ENCODE measurements around the gene MYO3B.
"Not testable (repeated sequence)": the region's sequence is repeated elsewhere in the genome, so short reads cannot be mapped to it uniquely, and the experiment has no call there.

Gene MYO3B

DNA sequence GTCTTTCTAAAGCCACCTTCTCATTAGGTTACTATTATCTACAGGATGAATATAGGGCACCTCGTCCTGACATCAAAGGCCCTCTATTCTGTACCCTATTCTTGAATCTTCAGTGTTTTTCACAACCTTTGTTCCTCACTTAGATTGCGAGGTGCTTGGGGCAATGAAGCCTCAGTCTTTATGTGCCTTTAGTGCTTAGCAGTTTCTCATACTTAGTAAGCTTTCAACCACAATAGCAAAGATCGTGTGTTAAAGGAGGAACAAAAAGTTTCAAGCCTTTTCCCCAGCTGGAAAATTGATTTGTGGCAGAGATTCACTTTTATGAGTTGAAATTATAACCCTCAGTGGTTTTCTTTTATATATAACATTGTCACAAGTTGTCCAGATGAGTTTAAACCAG lies 226.9 kb downstream of the MYO3B start:
- H3K27ac Mint-ChIP-seq = no peak overlapping the region
- H3K4me1 Mint-ChIP-seq (ENCODE audit: low read depth) = peaks cover 5% of the 10 kb centered on the region
- H3K36me3 Mint-ChIP-seq (ENCODE audit: low read depth) = no peaks in the 10 kb centered on the region
- H3K4me3 Mint-ChIP-seq = no peak overlapping the region
- peaks cover 53% of the 10 kb centered on the region for H3K27me3 Mint-ChIP-seq
- no peaks in the 10 kb centered on the region for H3K9me3 Mint-ChIP-seq

GRCh38 chr2:170405326-170405725 lies 227.4 kb downstream of the MYO3B start:
- Mint-ChIP-seq H3K27ac (no peak overlapping the region), H3K36me3 (ENCODE audit: low read depth) (no peaks in the 10 kb centered on the region), H3K4me3 (no peak overlapping the region)

GRCh38 chr2:170408461-170409163 lies 230.7 kb downstream of the MYO3B start:
- peaks cover 5% of the 10 kb centered on the region for H3K4me1 Mint-ChIP-seq (ENCODE audit: low read depth)
- peaks cover 40% of the 10 kb centered on the region for H3K27me3 Mint-ChIP-seq
- H3K36me3 Mint-ChIP-seq (ENCODE audit: low read depth) = no peaks in the 10 kb centered on the region
- H3K9me3 Mint-ChIP-seq = no peaks in the 10 kb centered on the region
- no peak overlapping the region for H3K27ac Mint-ChIP-seq
- no peak overlapping the region for H3K4me3 Mint-ChIP-seq

More at GRCh38 chr2:170405326-170405725, 227.4 kb downstream of the MYO3B start:
- Mint-ChIP-seq H3K4me1 (ENCODE audit: low read depth) (peaks cover 5% of the 10 kb centered on the region), H3K27me3 (peaks cover 52% of the 10 kb centered on the region), H3K9me3 (no peaks in the 10 kb centered on the region)

DNA sequence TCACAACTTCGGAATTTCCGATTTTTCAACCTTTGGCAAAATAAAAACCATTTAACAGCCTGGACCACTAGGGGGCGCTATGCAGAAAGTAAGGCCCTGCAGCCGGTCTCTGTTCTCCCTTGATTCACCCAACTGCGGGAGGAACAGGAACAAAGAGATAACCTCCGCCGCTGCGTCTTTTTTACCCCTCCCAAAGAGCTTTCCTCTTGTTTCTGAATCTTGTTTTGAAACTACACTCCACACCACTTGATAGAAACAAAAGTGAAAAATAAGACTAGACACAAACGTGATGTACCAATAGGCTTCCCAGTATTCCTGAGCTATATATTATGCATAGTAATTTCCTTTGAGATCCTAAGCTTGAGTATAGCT lies 231.2 kb downstream of the MYO3B start:
- Mint-ChIP-seq H3K9me3 (no peaks in the 10 kb centered on the region), H3K27ac (no peak overlapping the region), H3K4me3 (no peak overlapping the region), H3K27me3 (peaks cover 38% of the 10 kb centered on the region), H3K4me1 (ENCODE audit: low read depth) (peaks cover 5% of the 10 kb centered on the region), H3K36me3 (ENCODE audit: low read depth) (no peaks in the 10 kb centered on the region)

DNA sequence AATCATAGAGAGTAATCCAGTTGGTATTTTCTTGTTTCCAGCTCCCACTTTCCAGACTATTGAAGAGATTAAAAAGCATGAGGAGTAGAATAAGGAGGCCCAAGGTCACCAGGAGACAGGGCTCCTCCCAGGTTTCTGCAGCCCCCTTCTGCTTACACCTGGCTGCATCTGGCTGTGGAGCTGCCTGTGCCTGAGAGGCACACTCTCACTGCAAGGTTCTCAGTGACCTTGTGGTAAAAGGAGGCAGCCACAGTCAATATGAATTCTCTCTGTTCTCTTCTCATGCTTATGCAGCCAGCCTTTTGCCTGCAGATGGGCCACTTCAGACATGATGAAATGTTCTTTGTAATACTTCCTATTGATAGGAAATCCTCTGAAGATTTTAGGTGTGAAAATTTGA lies 233.7 kb downstream of the MYO3B start:
- Mint-ChIP-seq H3K27me3 (peaks cover 24% of the 10 kb centered on the region), H3K36me3 (ENCODE audit: low read depth) (no peaks in the 10 kb centered on the region)

GRCh38 chr2:170420961-170421687 lies 243.2 kb downstream of the MYO3B start:
- Mint-ChIP-seq H3K9me3 (no peaks in the 10 kb centered on the region), H3K4me3 (no peak overlapping the region), H3K27me3 (peaks cover 23% of the 10 kb centered on the region), H3K36me3 (ENCODE audit: low read depth) (no peaks in the 10 kb centered on the region), H3K27ac (no peak overlapping the region), H3K4me1 (ENCODE audit: low read depth) (no peaks in the 10 kb centered on the region)

More for the DNA sequence above, 233.7 kb downstream of the MYO3B start:
- no peak overlapping the region for H3K4me3 Mint-ChIP-seq
- no peaks in the 10 kb centered on the region for H3K9me3 Mint-ChIP-seq
- no peak overlapping the region for H3K27ac Mint-ChIP-seq
- H3K4me1 Mint-ChIP-seq (ENCODE audit: low read depth) = peaks cover 5% of the 10 kb centered on the region

- H3K9me3 Mint-ChIP-seq = no peaks in the 10 kb centered on the region
- H3K4me3 Mint-ChIP-seq = no peak overlapping the region
- H3K4me1 Mint-ChIP-seq (ENCODE audit: low read depth) = no peaks in the 10 kb centered on the region
- H3K27ac Mint-ChIP-seq = no peak overlapping the region
- H3K36me3 Mint-ChIP-seq (ENCODE audit: low read depth) = no peaks in the 10 kb centered on the region
- peaks cover 26% of the 10 kb centered on the region for H3K27me3 Mint-ChIP-seq
Observed at GRCh38 chr2:170423919-170424318, 246.0 kb downstream of the MYO3B start.

DNA sequence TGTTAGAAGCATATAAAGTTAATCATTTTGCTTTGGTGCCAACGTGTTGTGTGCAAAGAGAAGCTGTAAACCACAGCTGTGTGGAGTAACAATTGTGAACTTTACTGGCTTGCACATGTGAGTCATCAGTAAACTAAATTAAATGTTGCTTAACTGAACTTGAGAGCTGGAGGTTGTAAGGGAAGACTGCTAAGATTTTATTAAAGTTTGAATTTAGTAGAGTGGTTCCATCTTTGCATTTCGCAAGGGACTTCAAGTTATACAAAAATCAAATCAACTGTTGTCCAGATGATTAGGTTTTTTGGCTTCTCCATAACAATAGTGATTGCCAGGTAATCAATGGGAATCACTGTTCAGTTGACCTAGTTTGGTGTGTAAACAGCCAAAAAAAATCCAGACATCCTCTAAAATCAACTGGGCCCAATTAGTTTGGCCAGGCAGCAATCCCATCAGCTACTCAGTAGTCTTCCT lies 247.4 kb downstream of the MYO3B start:
- Mint-ChIP-seq H3K27ac (no peak overlapping the region), H3K36me3 (ENCODE audit: low read depth) (no peaks in the 10 kb centered on the region), H3K27me3 (peaks cover 23% of the 10 kb centered on the region), H3K4me1 (ENCODE audit: low read depth) (no peaks in the 10 kb centered on the region), H3K9me3 (no peaks in the 10 kb centered on the region), H3K4me3 (no peak overlapping the region)

- no peak overlapping the region for H3K4me3 Mint-ChIP-seq
- H3K4me1 Mint-ChIP-seq (ENCODE audit: low read depth) = no peaks in the 10 kb centered on the region
- no peak overlapping the region for H3K27ac Mint-ChIP-seq
- no peaks in the 10 kb centered on the region for H3K36me3 Mint-ChIP-seq (ENCODE audit: low read depth)
- peaks cover 15% of the 10 kb centered on the region for H3K27me3 Mint-ChIP-seq
- H3K9me3 Mint-ChIP-seq = no peaks in the 10 kb centered on the region
Observed at GRCh38 chr2:170428868-170429267, 250.9 kb downstream of the MYO3B start.

- H3K36me3 Mint-ChIP-seq (ENCODE audit: low read depth) = no peaks in the 10 kb centered on the region
- peaks cover 20% of the 10 kb centered on the region for H3K4me1 Mint-ChIP-seq (ENCODE audit: low read depth)
- no peak overlapping the region for H3K27ac Mint-ChIP-seq
- no peaks in the 10 kb centered on the region for H3K9me3 Mint-ChIP-seq
- H3K4me3 Mint-ChIP-seq = no peak overlapping the region
- H3K27me3 Mint-ChIP-seq = peaks cover 24% of the 10 kb centered on the region
Observed at GRCh38 chr2:170432823-170433222, 254.9 kb downstream of the MYO3B start.

GRCh38 chr2:170433448-170433847 lies 255.5 kb downstream of the MYO3B start:
- Mint-ChIP-seq H3K36me3 (ENCODE audit: low read depth) (no peaks in the 10 kb centered on the region), H3K9me3 (no peaks in the 10 kb centered on the region), H3K27me3 (peaks cover 21% of the 10 kb centered on the region), H3K27ac (no peak overlapping the region), H3K4me3 (no peak overlapping the region), H3K4me1 (ENCODE audit: low read depth) (peaks cover 20% of the 10 kb centered on the region)

- peaks cover 20% of the 10 kb centered on the region for H3K4me1 Mint-ChIP-seq (ENCODE audit: low read depth)
- H3K9me3 Mint-ChIP-seq; H3K36me3 Mint-ChIP-seq (ENCODE audit: low read depth); H3K4me3 Mint-ChIP-seq; H3K27ac Mint-ChIP-seq: not testable (repeated sequence)
- H3K27me3 Mint-ChIP-seq = peaks cover 19% of the 10 kb centered on the region
Observed at GRCh38 chr2:170434396-170434795, 256.4 kb downstream of the MYO3B start.

DNA sequence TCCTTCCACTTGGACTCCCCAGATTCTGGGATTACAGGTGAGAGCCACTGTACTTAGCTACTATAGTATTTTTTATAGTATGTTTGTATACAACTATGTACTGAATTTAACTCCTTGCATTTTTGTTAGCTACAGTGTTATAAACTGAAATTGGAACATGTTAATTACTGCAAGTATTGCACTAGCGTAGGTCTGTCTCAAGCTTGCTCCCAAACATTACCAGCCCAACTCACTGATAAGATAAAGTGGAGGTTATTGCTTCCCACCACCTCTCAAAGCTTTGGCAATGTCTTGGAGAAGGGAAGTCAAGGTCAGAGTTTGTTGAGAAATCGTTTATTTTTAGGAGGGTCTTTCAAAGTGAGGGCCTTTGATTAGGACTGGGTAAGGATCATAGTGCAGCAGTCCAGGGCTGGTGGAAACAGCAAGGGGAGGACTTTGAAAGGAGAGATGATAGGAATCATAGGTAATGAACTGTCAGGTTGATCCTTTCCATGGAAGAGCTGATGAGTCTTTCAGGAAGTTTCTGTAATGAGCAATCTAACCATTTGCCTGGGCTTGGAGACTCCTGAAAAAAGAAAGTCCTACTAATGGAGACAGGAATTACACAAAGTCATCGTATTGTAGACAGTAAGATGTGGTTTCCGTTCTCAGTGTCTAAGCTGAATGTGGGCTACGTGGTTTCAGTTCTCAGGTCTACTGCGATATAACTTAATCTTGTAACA lies 257.1 kb downstream of the MYO3B start:
- Mint-ChIP-seq H3K4me1 (ENCODE audit: low read depth) (peaks cover 20% of the 10 kb centered on the region), H3K27me3 (peaks cover 19% of the 10 kb centered on the region), H3K27ac (no peak overlapping the region), H3K9me3 (no peaks in the 10 kb centered on the region), H3K4me3 (no peak overlapping the region), H3K36me3 (ENCODE audit: low read depth) (no peaks in the 10 kb centered on the region)

- H3K4me3 Mint-ChIP-seq = no peak overlapping the region
- no peak overlapping the region for H3K27ac Mint-ChIP-seq
- H3K4me1 Mint-ChIP-seq (ENCODE audit: low read depth) = peaks cover 20% of the 10 kb centered on the region
- H3K36me3 Mint-ChIP-seq (ENCODE audit: low read depth) = no peaks in the 10 kb centered on the region
- H3K27me3 Mint-ChIP-seq = peaks cover 23% of the 10 kb centered on the region
- no peaks in the 10 kb centered on the region for H3K9me3 Mint-ChIP-seq
Observed at GRCh38 chr2:170436077-170436943, 258.4 kb downstream of the MYO3B start.
